GM12878 (cell line): ENCODE data around the gene CAB39L. TPM values are rescaled to one million over a fixed set of nuclear protein-coding genes. Genes with fewer than 3 reads are reported as not detected.

Source experiments
- ATAC-seq: fragments of 200-7000 bp; cut with Tn5 transposase; 3 replicates; pipeline ENCODE4 v1.9.1; 2020; ENCODE audit warnings: mild to moderate bottlenecking, moderate library complexity
- BruUV-seq: library from RNA; stranded (reverse); fragments of 400-500 nt; replicated peaks from 2 replicates; lab custom pipeline; 2021; lab: Mats Ljungman, UMichigan
- CTCF ChIA-PET: fragments of 300-600 bp; sonication (Branson Sonifier 250); formaldehyde crosslinking; extraction: SDS; loops from one replicate; lab custom pipeline; 2021; ENCODE audit warnings: inconsistent platforms; lab: Yijun Ruan, JAX
- POLR2A ChIA-PET: fragments of 350-600 bp; formaldehyde crosslinking; extraction: SDS; loops from one replicate; lab custom pipeline; 2021; ENCODE audit warnings: inconsistent platforms; lab: Charles Lee
- RAD21 ChIA-PET: fragments of 300-600 bp; sonication (Branson Sonifier 250); formaldehyde crosslinking; loops from one replicate; lab custom pipeline; 2023; ENCODE audit warnings: antibody characterized with exemption; ENCODE audit not compliant: unreplicated experiment; lab: Charles Lee
- SMC1A ChIA-PET: fragments of 300-600 bp; sonication (Branson Sonifier 250); formaldehyde crosslinking; loops from one replicate; lab custom pipeline; 2023; ENCODE audit not compliant: unreplicated experiment, uncharacterized antibody; lab: Charles Lee
- DNase-seq: peaks from one replicate; pipeline ENCODE4 v3.0.0-alpha.2; 2011; ENCODE audit warnings: low read depth, low spot score
- FAIRE-seq: peaks from 3 replicates; lab custom pipeline; 2011; peaks lifted over from hg19 to GRCh38; lab: Jason Lieb, UNC
- H2AFZ ChIP-seq: 2 replicates; pipeline ENCODE4 v1.6.0; 2011; ENCODE audit warnings: low read depth, low read length, control low read depth; ENCODE audit not compliant: control insufficient read depth
- H3K27ac ChIP-seq: 2 replicates; pipeline ENCODE4 v1.5.1; 2011; ENCODE audit warnings: control low read depth; ENCODE audit not compliant: control insufficient read depth, insufficient read depth
- H3K27me3 ChIP-seq, 2 experiments: replicated peaks in 1 of 2; 2 replicates each; pipeline versions ENCODE4 v1.6.0 to v1.6.1; 2011; ENCODE audit warnings: low read length in 1 of 2; ENCODE audit not compliant: control insufficient read depth in 2 of 2, insufficient read depth in 2 of 2
- H3K36me3 ChIP-seq, 2 experiments: 2 replicates each; pipeline ENCODE4 v1.5.1; 2011; ENCODE audit warnings: low read length in 1 of 2; ENCODE audit not compliant: control insufficient read depth in 2 of 2, insufficient read depth in 2 of 2
- H3K4me1 ChIP-seq: 2 replicates; pipeline ENCODE4 v1.6.1; 2011; ENCODE audit warnings: mild to moderate bottlenecking, low read length, moderate library complexity, mixed read lengths; ENCODE audit not compliant: control insufficient read depth, insufficient read depth
- H3K4me2 ChIP-seq: 2 replicates; pipeline ENCODE4 v1.6.0; 2011; ENCODE audit warnings: control low read depth; ENCODE audit not compliant: control insufficient read depth, insufficient read depth
- H3K4me3 ChIP-seq: fragments of 200-600 bp; sonication (generic); 2 replicates; pipeline ENCODE4 v1.5.1; 2016
- H3K79me2 ChIP-seq: 2 replicates; pipeline ENCODE4 v1.6.0; 2011; ENCODE audit warnings: low read length; ENCODE audit not compliant: control insufficient read depth, insufficient read depth
- H3K9ac ChIP-seq: 2 replicates; pipeline ENCODE4 v1.8.0; 2011; ENCODE audit warnings: low read length, control low read depth, mixed read lengths; ENCODE audit not compliant: control insufficient read depth, insufficient read depth
- H3K9me3 ChIP-seq: replicated peaks from 3 replicates; pipeline ENCODE4 v1.5.1; 2011; ENCODE audit warnings: mild to moderate bottlenecking, low read length; ENCODE audit not compliant: control insufficient read depth, insufficient read depth
- H4K20me1 ChIP-seq: 2 replicates; pipeline ENCODE4 v1.6.0; 2011; ENCODE audit not compliant: control insufficient read depth, insufficient read depth
- HDGF ChIP-seq: fragments of 450-650 bp; IDR thresholded peaks from 2 replicates; pipeline ENCODE4 v1.6.1; 2016; ENCODE audit warnings: antibody characterized with exemption
- IRF4 ChIP-seq: IDR thresholded peaks from 2 replicates; pipeline ENCODE4 v1.6.1; 2011; ENCODE audit warnings: low read depth, low read length
- SPI1 ChIP-seq: IDR thresholded peaks from 2 replicates; pipeline ENCODE4 v1.6.1; 2011; ENCODE audit warnings: low read depth, mild to moderate bottlenecking, low read length, moderate library complexity, borderline replicate concordance; ENCODE audit not compliant: insufficient read depth
- WRNIP1 ChIP-seq: IDR thresholded peaks from 2 replicates; pipeline ENCODE4 v1.6.1; 2011; ENCODE audit warnings: low read depth, low read length, improper control_type of control experiment, borderline replicate concordance
- WGBS: methylation state at CpG from one replicate; pipeline ENCODE4 v1.1.6; 2016; ENCODE audit warnings: low lambda C conversion rate; ENCODE audit not compliant: insufficient replicate concordance, insufficient coverage; ENCODE audit errors: missing lambda C conversion rate; 5-methylcytosine and 5-hydroxymethylcytosine counted together
- in situ Hi-C: fragments of 300-500 bp; cut with MboI; formaldehyde crosslinking; loops from 9 replicates; pipeline ENCODE4 v1.14.3; 2018; ENCODE audit warnings: mixed read lengths
- intact Hi-C: fragments of 100-400 bp; cut with micrococcal nuclease; formaldehyde crosslinking; loops from one replicate; pipeline ENCODE4 v1.14.2; 2022; ENCODE audit not compliant: unreplicated experiment
- polyA plus RNA-seq, 11 experiments: library from polyadenylated mRNA; depleted of rRNA in 4 of 11; unstranded in 6 of 11; stranded (reverse) in 5 of 11; fragments of >200 nt; fragmentation: Nextera tagmentation in 4 of 11; fragmentation: Illumina TruSeq in 1 of 11; extraction: Ambion mirVana in 4 of 11; extraction: Trizol in 1 of 11; gene quantifications; 1 replicate in 1 of 11; 2 replicates in 10 of 11; pipeline versions ENCODE4 v1.2.1 to v1.2.3, GENCODE V29; 2011 to 2016; ENCODE audit warnings: inconsistent platforms in 2 of 11, missing spikeins in 2 of 11, low read depth in 1 of 11
- total RNA-seq, 4 experiments: library from RNA; depleted of rRNA in 3 of 4; stranded (reverse); fragments of >200 nt in 3 of 4; fragmentation: Illumina TruSeq in 1 of 4; extraction: Trizol in 1 of 4; gene quantifications; 2 replicates each; pipeline versions ENCODE4 v1.2.1 to v1.2.3, GENCODE V29; 2013 to 2021
- TF ChIP-seq, protein P1 (sequence below): IDR thresholded peaks from 2 replicates; pipeline ENCODE4 v1.6.1; 2012; ENCODE audit warnings: low read length, inconsistent platforms

CAB39L gene
- total and polyA plus RNA-seq, 10 of the 15 experiments (the other 5 are each of a cell fraction or from before 2014, with no cell fraction given) = 0.88 to 3.0 (median 1.7) TPM

DNA sequence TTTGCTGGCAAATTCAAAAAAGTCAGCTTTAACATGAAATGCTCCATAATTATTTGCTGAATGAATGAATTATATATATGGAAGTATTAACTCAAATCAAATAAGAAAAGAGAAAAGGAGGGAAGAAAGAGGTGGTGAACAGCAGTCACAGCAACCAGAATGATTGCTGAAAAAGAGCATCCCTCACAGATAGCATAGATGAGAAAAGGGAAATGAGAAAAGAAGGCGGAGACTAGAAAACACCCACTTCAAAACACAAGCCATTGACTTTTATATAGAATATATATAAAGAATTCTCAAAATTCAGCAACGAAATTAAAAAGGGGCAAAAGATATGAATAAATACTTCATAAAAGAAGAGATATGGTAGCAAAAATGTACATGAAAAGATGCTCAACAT, 75.2 kb downstream of the CAB39L start:
- TF ChIP-seq, protein P1, sequence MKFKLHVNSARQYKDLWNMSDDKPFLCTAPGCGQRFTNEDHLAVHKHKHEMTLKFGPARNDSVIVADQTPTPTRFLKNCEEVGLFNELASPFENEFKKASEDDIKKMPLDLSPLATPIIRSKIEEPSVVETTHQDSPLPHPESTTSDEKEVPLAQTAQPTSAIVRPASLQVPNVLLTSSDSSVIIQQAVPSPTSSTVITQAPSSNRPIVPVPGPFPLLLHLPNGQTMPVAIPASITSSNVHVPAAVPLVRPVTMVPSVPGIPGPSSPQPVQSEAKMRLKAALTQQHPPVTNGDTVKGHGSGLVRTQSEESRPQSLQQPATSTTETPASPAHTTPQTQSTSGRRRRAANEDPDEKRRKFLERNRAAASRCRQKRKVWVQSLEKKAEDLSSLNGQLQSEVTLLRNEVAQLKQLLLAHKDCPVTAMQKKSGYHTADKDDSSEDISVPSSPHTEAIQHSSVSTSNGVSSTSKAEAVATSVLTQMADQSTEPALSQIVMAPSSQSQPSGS = no peak
- TF ChIP-seq IRF4 (0 out of 2 replicates have a peak, but pooled peaks have one; percentile 17), SPI1 (peak; percentile 77; the same call in 1 of the 2 replicates), WRNIP1 (no peak), HDGF (no peak)
- WGBS = 0% methylated on average over 2 of the region's 2 CpGs
- Histone ChIP-seq H3K4me3 (no peak overlapping the region), H4K20me1 (no peaks in the 10 kb centered on the region), H3K79me2 (no peaks in the 10 kb centered on the region), H3K36me3 (no peaks in the 10 kb centered on the region), H3K4me1 (no peaks in the 10 kb centered on the region), H3K27me3 (no peaks in the 10 kb centered on the region), H3K9ac (no peak overlapping the region), H3K4me2 (no peak overlapping the region), H3K9me3 (no peaks in the 10 kb centered on the region), H2AFZ (no peak overlapping the region), H3K27ac (no peak overlapping the region)
- ChIA-PET POLR2A (no interaction called here), SMC1A (interaction anchor here (0.6 to 1.9 kb wide), 3 partner anchors 8 to 184 kb away, joined by 3 to 5 read pairs (median 3); no protein-coding TSS in a partner anchor), CTCF (interaction anchor here (0.9 kb wide), 1 partner anchor 568 kb away, joined by 3 read pairs; the partner anchor contains the start of gene SPRYD7), RAD21 (no interaction called here)
- no peak for FAIRE-seq
- BruUV-seq = no TSS peak
- intact Hi-C loops (no loop called here), in situ Hi-C loops (no loop called here)
- peak; percentile 65; the same call in 2 of the 3 replicates for ATAC-seq
- DNase-seq = no peak
